Mucosa of stomach (tissue), 1 donor: ENCODE data around the gene RAD51AP2.
A peak's percentile ranks its signal among the peaks of the same experiment; 100 is the strongest.
"Not testable (repeated sequence)": the region's sequence is repeated elsewhere in the genome, so short reads cannot be mapped to it uniquely, and the experiment has no call there.

ENCODE experiments used
- H3K27me3 ChIP-seq: one replicate; pipeline ENCODE4 v1.7.0; 2013; ENCODE audit warnings: mild to moderate bottlenecking, low read length; ENCODE audit not compliant: control insufficient read depth, insufficient read depth
- H3K36me3 ChIP-seq: one replicate; pipeline ENCODE4 v1.7.0; 2013; ENCODE audit warnings: low read length; ENCODE audit not compliant: control insufficient read depth, insufficient read depth
- H3K4me1 ChIP-seq: one replicate; pipeline ENCODE4 v1.7.0; 2013; ENCODE audit warnings: mild to moderate bottlenecking, low read length; ENCODE audit not compliant: control insufficient read depth, insufficient read depth
- H3K4me3 ChIP-seq: one replicate; pipeline ENCODE4 v1.7.0; 2013; ENCODE audit warnings: low read length
- H3K9ac ChIP-seq: one replicate; pipeline ENCODE4 v1.7.0; 2013; ENCODE audit warnings: mild to moderate bottlenecking, low read length, moderate library complexity
- H3K9me3 ChIP-seq: one replicate; pipeline ENCODE4 v1.7.0; 2013; ENCODE audit warnings: mild to moderate bottlenecking, low read length, moderate library complexity; ENCODE audit not compliant: control insufficient read depth
- donor health status: Pancreatic carcinoma.

RAD51AP2 gene

GRCh38 chr2:17518212-17519154 is at the start of gene RAD51AP2:
Gene RAD51AP2 (minus strand): TSS chr2:17518440. CDS start chr2:17518415, 25 bp downstream.
- Histone ChIP-seq H3K27me3 (no peaks in the 10 kb centered on the region), H3K36me3 (no peaks in the 10 kb centered on the region), H3K9ac (peak within 1 kb of the TSS; percentile 73), H3K4me1 (no peaks in the 10 kb centered on the region), H3K9me3 (no peaks in the 10 kb centered on the region), H3K4me3 (peak within 1 kb of the TSS; percentile 72)

- H3K36me3 ChIP-seq, H3K9ac ChIP-seq, H3K4me3 ChIP-seq, H3K27me3 ChIP-seq, H3K9me3 ChIP-seq, H3K4me1 ChIP-seq: not testable (repeated sequence)
These were observed 47.5 kb upstream of the RAD51AP2 start for GRCh38 chr2:17565726-17566125.

GRCh38 chr2:17558878-17559277 is 40.6 kb upstream of the RAD51AP2 start:
- Histone ChIP-seq H3K36me3 (no peaks in the 10 kb centered on the region), H3K9ac (no peak overlapping the region), H3K9me3 (no peaks in the 10 kb centered on the region), H3K27me3 (no peaks in the 10 kb centered on the region), H3K4me3 (no peak overlapping the region), H3K4me1 (no peaks in the 10 kb centered on the region)

- H3K4me1 ChIP-seq = no peaks in the 10 kb centered on the region
- H3K9me3 ChIP-seq = no peaks in the 10 kb centered on the region
- no peak overlapping the region for H3K9ac ChIP-seq
- H3K27me3 ChIP-seq = no peaks in the 10 kb centered on the region
- no peak overlapping the region for H3K4me3 ChIP-seq
- H3K36me3 ChIP-seq = no peaks in the 10 kb centered on the region
These were observed 39.8 kb upstream of the RAD51AP2 start for GRCh38 chr2:17558053-17558452.

- Histone ChIP-seq H3K9me3 (no peaks in the 10 kb centered on the region), H3K4me1 (no peaks in the 10 kb centered on the region), H3K9ac (no peak overlapping the region), H3K4me3 (no peak overlapping the region), H3K27me3 (no peaks in the 10 kb centered on the region), H3K36me3 (no peaks in the 10 kb centered on the region)
These were observed 39.4 kb upstream of the RAD51AP2 start for GRCh38 chr2:17557596-17557995.

GRCh38 chr2:17555150-17555549 is 36.9 kb upstream of the RAD51AP2 start:
- H3K36me3 ChIP-seq = no peaks in the 10 kb centered on the region
- no peaks in the 10 kb centered on the region for H3K4me1 ChIP-seq
- no peak overlapping the region for H3K9ac ChIP-seq
- H3K9me3 ChIP-seq = no peaks in the 10 kb centered on the region
- H3K27me3 ChIP-seq = no peaks in the 10 kb centered on the region
- H3K4me3 ChIP-seq = no peak overlapping the region

- Histone ChIP-seq H3K27me3 (no peaks in the 10 kb centered on the region), H3K9ac (no peak overlapping the region), H3K36me3 (no peaks in the 10 kb centered on the region), H3K4me1 (no peaks in the 10 kb centered on the region), H3K9me3 (no peaks in the 10 kb centered on the region), H3K4me3 (no peak overlapping the region)
These were observed 32.7 kb upstream of the RAD51AP2 start for GRCh38 chr2:17550907-17551306.

- Histone ChIP-seq H3K4me1 (no peaks in the 10 kb centered on the region), H3K9me3 (no peaks in the 10 kb centered on the region), H3K9ac (no peak overlapping the region), H3K4me3 (no peak overlapping the region), H3K27me3 (no peaks in the 10 kb centered on the region), H3K36me3 (no peaks in the 10 kb centered on the region)
These were observed 29.5 kb upstream of the RAD51AP2 start for GRCh38 chr2:17547737-17548136.

- Histone ChIP-seq H3K9me3 (no peaks in the 10 kb centered on the region), H3K27me3 (no peaks in the 10 kb centered on the region), H3K36me3 (no peaks in the 10 kb centered on the region), H3K4me3 (no peak overlapping the region), H3K4me1 (no peaks in the 10 kb centered on the region), H3K9ac (no peak overlapping the region)
These were observed 29.0 kb upstream of the RAD51AP2 start for GRCh38 chr2:17547237-17547636.

GRCh38 chr2:17545680-17546613 is 27.7 kb upstream of the RAD51AP2 start:
- Histone ChIP-seq H3K9ac (no peak overlapping the region), H3K4me1 (no peaks in the 10 kb centered on the region), H3K27me3 (peaks cover 5% of the 10 kb centered on the region), H3K36me3 (no peaks in the 10 kb centered on the region), H3K4me3 (no peak overlapping the region), H3K9me3 (no peaks in the 10 kb centered on the region)

- Histone ChIP-seq H3K4me3 (no peak overlapping the region), H3K9ac (no peak overlapping the region), H3K36me3 (no peaks in the 10 kb centered on the region), H3K4me1 (no peaks in the 10 kb centered on the region), H3K9me3 (no peaks in the 10 kb centered on the region), H3K27me3 (peaks cover 5% of the 10 kb centered on the region)
These were observed 26.0 kb upstream of the RAD51AP2 start for GRCh38 chr2:17544256-17544655.

- H3K4me1 ChIP-seq = no peaks in the 10 kb centered on the region
- H3K9ac ChIP-seq = no peak overlapping the region
- no peaks in the 10 kb centered on the region for H3K9me3 ChIP-seq
- no peak overlapping the region for H3K4me3 ChIP-seq
- peaks cover 5% of the 10 kb centered on the region for H3K27me3 ChIP-seq
- H3K36me3 ChIP-seq = no peaks in the 10 kb centered on the region
These were observed 25.6 kb upstream of the RAD51AP2 start for GRCh38 chr2:17543848-17544247.
